Neural cell (in vitro differentiated cells): ENCODE data around the gene PADI3. TPM values are rescaled to one million over a fixed set of nuclear protein-coding genes. Genes with fewer than 3 reads are reported as not detected.

ENCODE experiments used
- H2AFZ ChIP-seq: fragments of 200-600, 300-800 bp; sonication (generic), shearing (Covaris generic); 2 replicates; pipeline ENCODE4 v1.6.0; 2014; ENCODE audit warnings: low read depth, mild to moderate bottlenecking, antibody characterized with exemption, low read length, moderate library complexity
- H3F3A ChIP-seq: fragments of 200-600 bp; shearing (Covaris generic); 2 replicates; pipeline ENCODE4 v1.6.1; 2016; ENCODE audit warnings: mild to moderate bottlenecking, moderate library complexity, mixed read lengths, antibody characterized with exemption, low read length; ENCODE audit not compliant: insufficient read depth, poor library complexity, severe bottlenecking
- H3K27ac ChIP-seq: fragments of 200-600, 300-800 bp; sonication (generic), shearing (Covaris generic); 2 replicates; pipeline ENCODE4 v1.5.1; 2014; ENCODE audit warnings: mild to moderate bottlenecking, low read length, moderate library complexity
- H3K27me3 ChIP-seq: fragments of 300-800, 200-600 bp; sonication (generic), shearing (Covaris generic); 2 replicates; pipeline ENCODE4 v1.6.0; 2014; ENCODE audit warnings: mild to moderate bottlenecking, low read depth, low read length, moderate library complexity; ENCODE audit not compliant: insufficient read depth
- H3K36me3 ChIP-seq: fragments of 300-800, 200-600 bp; sonication (generic), shearing (Covaris generic); 2 replicates; pipeline ENCODE4 v1.5.1; 2014; ENCODE audit warnings: mild to moderate bottlenecking, antibody characterized with exemption, low read length, moderate library complexity; ENCODE audit not compliant: insufficient read depth
- H3K4me2 ChIP-seq: fragments of 300-800, 200-600 bp; sonication (generic), shearing (Covaris generic); 2 replicates; pipeline ENCODE4 v1.6.0; 2014; ENCODE audit warnings: mild to moderate bottlenecking, low read length
- H3K4me3 ChIP-seq: fragments of 300-800, 200-600 bp; sonication (generic), shearing (Covaris generic); 2 replicates; pipeline ENCODE4 v1.5.1; 2014; ENCODE audit warnings: mild to moderate bottlenecking, low read length, moderate library complexity
- H3K79me2 ChIP-seq: fragments of 200-600 bp; shearing (Covaris generic); replicated peaks from 2 replicates; pipeline ENCODE4 v1.6.0; 2014; ENCODE audit warnings: mild to moderate bottlenecking, low read length, moderate library complexity; ENCODE audit not compliant: insufficient read depth
- H3K9ac ChIP-seq: fragments of 300-800, 200-600 bp; sonication (generic), shearing (Covaris generic); 2 replicates; pipeline ENCODE4 v1.6.1; 2016; ENCODE audit warnings: mild to moderate bottlenecking, low read length, mixed read lengths
- H3K9me2 ChIP-seq: fragments of 200-600 bp; shearing (Covaris generic); 2 replicates; pipeline ENCODE4 v1.6.1; 2016; ENCODE audit warnings: mild to moderate bottlenecking, low read length, mixed read lengths; ENCODE audit not compliant: insufficient read depth
- H3K9me3 ChIP-seq: fragments of 200-600, 300-800 bp; sonication (generic), shearing (Covaris generic); 2 replicates; pipeline ENCODE4 v1.6.1; 2016; ENCODE audit warnings: mild to moderate bottlenecking, mixed run types, low read length, moderate library complexity, mixed read lengths
- H4K20me1 ChIP-seq: fragments of 200-600 bp; shearing (Covaris generic); 2 replicates; pipeline ENCODE4 v1.6.1; 2016; ENCODE audit warnings: mild to moderate bottlenecking, mixed run types; ENCODE audit not compliant: insufficient read depth
- CTCF ChIP-seq: fragments of 450-650 bp; IDR thresholded peaks from 2 replicates; pipeline ENCODE4 v1.5.1; 2014; ENCODE audit warnings: antibody characterized with exemption, mild to moderate bottlenecking, moderate library complexity; ENCODE audit not compliant: poor library complexity, severe bottlenecking
- EP300 ChIP-seq: fragments of 450-650 bp; conservative IDR thresholded peaks from 2 replicates; pipeline ENCODE4 v1.6.1; 2014; ENCODE audit warnings: antibody characterized with exemption, mild to moderate bottlenecking, moderate library complexity; ENCODE audit not compliant: poor library complexity, severe bottlenecking
- EZH2 ChIP-seq: fragments of 200-600, 300-800 bp; shearing (Covaris generic), sonication (generic); IDR thresholded peaks from 2 replicates; pipeline ENCODE4 v1.6.1; 2014; ENCODE audit warnings: antibody characterized with exemption, low read length, borderline replicate concordance, mild to moderate bottlenecking; ENCODE audit not compliant: insufficient read depth, poor library complexity, severe bottlenecking
- MXI1 ChIP-seq: fragments of 450-650 bp; conservative IDR thresholded peaks from 2 replicates; pipeline ENCODE4 v1.6.1; 2014; ENCODE audit warnings: antibody characterized with exemption, mild to moderate bottlenecking; ENCODE audit not compliant: poor library complexity, severe bottlenecking
- POLR2AphosphoS5 ChIP-seq: IDR thresholded peaks from 2 replicates; pipeline ENCODE4 v1.6.1; 2012
- RAD21 ChIP-seq: fragments of 450-650 bp; conservative IDR thresholded peaks from 2 replicates; pipeline ENCODE4 v1.6.1; 2014; ENCODE audit warnings: antibody characterized with exemption, mild to moderate bottlenecking, moderate library complexity
- REST ChIP-seq: IDR thresholded peaks from 2 replicates; pipeline ENCODE4 v1.6.1; 2012; ENCODE audit warnings: borderline replicate concordance
- SMC3 ChIP-seq: fragments of 450-650 bp; conservative IDR thresholded peaks from 2 replicates; pipeline ENCODE4 v1.6.1; 2014; ENCODE audit warnings: antibody characterized with exemption, mild to moderate bottlenecking, moderate library complexity; ENCODE audit not compliant: poor library complexity
- TAF1 ChIP-seq: IDR thresholded peaks from 2 replicates; pipeline ENCODE4 v1.6.1; 2012; ENCODE audit warnings: low read depth
- polyA plus RNA-seq: library from polyadenylated mRNA; depleted of rRNA; stranded (reverse); fragments of >200 nt; gene quantifications from 2 replicates; pipeline ENCODE4 v1.2.3, GENCODE V29; 2014

PADI3 gene
- polyA plus RNA-seq, 1 donor from 2014 or later = not detected

- Histone ChIP-seq H2AFZ (no peak overlapping the region), H3K9me3 (no peaks in the 10 kb centered on the region), H3K9me2 (no peaks in the 10 kb centered on the region), H4K20me1 (no peaks in the 10 kb centered on the region), H3K79me2 (no peaks in the 10 kb centered on the region), H3K36me3 (no peaks in the 10 kb centered on the region), H3K27ac (no peak overlapping the region), H3K4me2 (no peak overlapping the region), H3F3A (no peaks in the 10 kb centered on the region), H3K9ac (no peak overlapping the region), H3K4me3 (no peak overlapping the region), H3K27me3 (no peaks in the 10 kb centered on the region)
- TF ChIP-seq MXI1 (no peak), POLR2AphosphoS5 (no peak), SMC3 (no peak)
Measured at GRCh38 chr1:17313530-17314309, 64.8 kb downstream of the PADI3 start.

GRCh38 chr1:17314491-17314971, 65.6 kb downstream of the PADI3 start:
- Histone ChIP-seq H3K36me3 (no peaks in the 10 kb centered on the region), H2AFZ (no peak overlapping the region), H3K4me2 (no peak overlapping the region), H3K9me2 (no peaks in the 10 kb centered on the region), H3K9me3 (no peaks in the 10 kb centered on the region), H3F3A (no peaks in the 10 kb centered on the region), H3K4me3 (no peak overlapping the region), H3K27me3 (no peaks in the 10 kb centered on the region), H3K9ac (no peak overlapping the region), H3K27ac (no peak overlapping the region), H3K79me2 (no peaks in the 10 kb centered on the region), H4K20me1 (no peaks in the 10 kb centered on the region)
- TF ChIP-seq MXI1 = no peak
- no peak for TF ChIP-seq RAD21
- TF ChIP-seq REST = no peak
- TF ChIP-seq CTCF = no peak
- no peak for TF ChIP-seq TAF1

GRCh38 chr1:17315542-17316130, 66.7 kb downstream of the PADI3 start:
- Histone ChIP-seq H3K27ac (no peak overlapping the region), H3K4me2 (no peak overlapping the region), H2AFZ (no peak overlapping the region), H3K9ac (no peak overlapping the region), H3K79me2 (no peaks in the 10 kb centered on the region), H4K20me1 (no peaks in the 10 kb centered on the region), H3K36me3 (no peaks in the 10 kb centered on the region), H3K9me2 (no peaks in the 10 kb centered on the region), H3K4me3 (no peak overlapping the region), H3F3A (no peaks in the 10 kb centered on the region), H3K9me3 (no peaks in the 10 kb centered on the region), H3K27me3 (no peaks in the 10 kb centered on the region)
- TF ChIP-seq SMC3 (no peak), EP300 (no peak), EZH2 (no peak), TAF1 (no peak), RAD21 (no peak)
